Measurements from ENCODE around the gene DOK5.
"Not testable (repeated sequence)": the region's sequence is repeated elsewhere in the genome, so short reads cannot be mapped to it uniquely, and the experiment has no call there.

DOK5 gene

GRCh38 chr20:54475334-54476168, at the start of gene DOK5:
DOK5 (plus strand) TSS chr20:54475593; CDS start chr20:54475947, 354 bp downstream.
- no peak for DNase-seq

- no peak for DNase-seq
Observed at GRCh38 chr20:54429364-54429763, 46.0 kb upstream of the DOK5 start.

- DNase-seq = no peak
Observed at GRCh38 chr20:54431156-54431944, 44.0 kb upstream of the DOK5 start.

- DNase-seq = no peak
Observed at GRCh38 chr20:54432966-54433365, 42.4 kb upstream of the DOK5 start.

- no peak for DNase-seq
Observed at GRCh38 chr20:54433636-54434035, 41.8 kb upstream of the DOK5 start.

GRCh38 chr20:54434196-54434595, 41.2 kb upstream of the DOK5 start:
- no peak for DNase-seq

- DNase-seq = no peak
Observed at GRCh38 chr20:54435015-54435414, 40.4 kb upstream of the DOK5 start.

GRCh38 chr20:54436410-54436809, 39.0 kb upstream of the DOK5 start:
- DNase-seq = not testable (repeated sequence)

GRCh38 chr20:54438166-54438565, 37.2 kb upstream of the DOK5 start:
- DNase-seq = no peak

GRCh38 chr20:54450207-54450606, 25.2 kb upstream of the DOK5 start:
- DNase-seq = no peak

GRCh38 chr20:54451171-54451570, 24.2 kb upstream of the DOK5 start:
- no peak for DNase-seq

GRCh38 chr20:54452277-54452676, 23.1 kb upstream of the DOK5 start:
- DNase-seq = no peak

GRCh38 chr20:54454982-54455381, 20.4 kb upstream of the DOK5 start:
- DNase-seq = no peak

- DNase-seq = no peak
Observed at GRCh38 chr20:54456423-54456822, 19.0 kb upstream of the DOK5 start.

GRCh38 chr20:54456961-54457360, 18.4 kb upstream of the DOK5 start:
- no peak for DNase-seq

GRCh38 chr20:54458219-54458618, 17.2 kb upstream of the DOK5 start:
- DNase-seq = no peak

- no peak for DNase-seq
Observed at GRCh38 chr20:54459279-54459678, 16.1 kb upstream of the DOK5 start.

- DNase-seq = no peak
Observed at GRCh38 chr20:54464003-54464402, 11.4 kb upstream of the DOK5 start.

GRCh38 chr20:54466127-54466526, 9.3 kb upstream of the DOK5 start:
- DNase-seq = no peak

- no peak for DNase-seq
Observed at GRCh38 chr20:54467622-54468021, 7.8 kb upstream of the DOK5 start.

- no peak for DNase-seq
Observed at GRCh38 chr20:54468082-54468481, 7.3 kb upstream of the DOK5 start.

- no peak for DNase-seq
Observed at GRCh38 chr20:54469293-54469692, 6.1 kb upstream of the DOK5 start.

- DNase-seq = no peak
Observed at GRCh38 chr20:54469952-54470351, 5.4 kb upstream of the DOK5 start.

- DNase-seq = no peak
Observed at GRCh38 chr20:54470697-54471096, 4.7 kb upstream of the DOK5 start.

Measured in CD4-positive, alpha-beta T cell treated with Interleukin-21 for 1 hour (primary cell).